GM10248 (cell line): ENCODE data around the gene GHR.

Experiments
- CTCF ChIA-PET: fragments of 300-600 bp; sonication (Branson Sonifier 250); formaldehyde crosslinking; extraction: SDS; loops from one replicate; lab custom pipeline; 2021; ENCODE audit warnings: antibody characterized with exemption; lab: Yijun Ruan, JAX
- POLR2A ChIA-PET: fragments of 350-650 bp; sonication (Branson Sonifier 250); formaldehyde crosslinking; extraction: SDS; loops from one replicate; lab custom pipeline; 2020; ENCODE audit warnings: antibody characterized with exemption; lab: Yijun Ruan, JAX
- DNase-seq: peaks from one replicate; pipeline ENCODE4 v3.0.0; 2012; ENCODE audit errors: extremely low spot score
- CTCF ChIP-seq: IDR thresholded peaks from 2 replicates; pipeline ENCODE4 v1.5.1; 2012; ENCODE audit warnings: mild to moderate bottlenecking, low read depth; ENCODE audit errors: extremely low read depth, missing control alignments, control extremely low read depth

GHR gene

GRCh38 chr5:42419294-42419693, 3.9 kb upstream of the GHR start:
- ChIA-PET POLR2A (no interaction called here), CTCF (no interaction called here)
- no peak for DNase-seq
- TF ChIP-seq CTCF, result no peak

- ChIA-PET POLR2A (no interaction called here), CTCF (interaction anchor here (0.6 to 1.5 kb wide), 7 partner anchors 16 to 338 kb away, joined by 3 to 5 read pairs (median 3); no protein-coding TSS in a partner anchor)
- no peak for TF ChIP-seq CTCF
- no peak for DNase-seq
Observed at GRCh38 chr5:42422656-42423280, 471 bp upstream of the GHR start.

- POLR2A ChIA-PET, result no interaction called here
- DNase-seq, result no peak
- no peak for TF ChIP-seq CTCF
- CTCF ChIA-PET, result no interaction called here
Observed at GRCh38 chr5:42426016-42426415, 2.8 kb downstream of the GHR start.

- ChIA-PET POLR2A (no interaction called here), CTCF (no interaction called here)
- no peak for DNase-seq
- no peak for TF ChIP-seq CTCF
Observed at GRCh38 chr5:42429694-42430093, 6.5 kb downstream of the GHR start.

GRCh38 chr5:42434047-42434724, 10.9 kb downstream of the GHR start:
- CTCF ChIA-PET, result no interaction called here
- POLR2A ChIA-PET, result no interaction called here
- DNase-seq, result no peak
- TF ChIP-seq CTCF, result no peak

- ChIA-PET POLR2A (no interaction called here), CTCF (interaction anchor here (0.6 kb wide), 1 partner anchor 11 kb away, joined by 3 read pairs; no protein-coding TSS in a partner anchor)
- TF ChIP-seq CTCF, result no peak
- DNase-seq, result no peak
Observed at GRCh38 chr5:42436051-42436450, 12.8 kb downstream of the GHR start.
